ENCODE measurements around the gene SKIC8. TPM values are rescaled to one million over a fixed set of nuclear protein-coding genes. Genes with fewer than 3 reads are reported as not detected.

SKIC8 gene
- total and polyA plus RNA-seq, 2 of the 13 experiments (the other 11 are each of a cell fraction or from before 2014, with no cell fraction given) = 69.5 to 70.6 TPM

- in situ Hi-C loops (cut with HindIII; ENCODE audit: extremely low pct_ligation_motif_present, low pct_unique_long_range_greater_than_20kb) (no loop called here), intact Hi-C loops (cut with micrococcal nuclease; ENCODE audit: unreplicated experiment) (no loop called here)
- FAIRE-seq = no peak
- no peak for DNase-seq (ENCODE audit: low spot score)
- TF ChIP-seq ZNF703 (CRISPR knock-in tag; IDR thresholded peaks at IDR 0.05; ENCODE audit: borderline replicate concordance) = no peak
- ATAC-seq = no peak
- no peaks in the 10 kb centered on the region for H3K79me2 ChIP-seq (ENCODE audit: insufficient read depth, low read length)
- H3K9me3 ChIP-seq (ENCODE audit: low read length) = no peaks in the 10 kb centered on the region
- H3K4me2 ChIP-seq (ENCODE audit: low read depth, low read length) = no peak overlapping the region
- ChIA-PET CTCF (ENCODE audit: low intra/inter-chr PET ratio, low total read pairs) (no interaction called here), POLR2A (no interaction called here)
- H3K9ac ChIP-seq (ENCODE audit: insufficient read depth, low read depth, low read length) = no peak overlapping the region
- no peak overlapping the region for H3K4me3 ChIP-seq (replicated peaks in 1 of 3; ENCODE audit: insufficient read depth in 1 of 3, low read depth in 2 of 3, low read length in 3 of 3)
- no peaks in the 10 kb centered on the region for H3K4me1 ChIP-seq (ENCODE audit: insufficient read depth, low read length)
- no peak overlapping the region for H3K27ac ChIP-seq (ENCODE audit: extremely low read length, insufficient read depth, low read length)
- H3K36me3 ChIP-seq (replicated peaks in 1 of 2; ENCODE audit: control insufficient read depth in 1 of 2, insufficient read depth in 2 of 2, low read length in 2 of 2) = no peaks in the 10 kb centered on the region
- peaks cover 0 to 15% of the 10 kb centered on the region in 2 experiments; a peak in 1 of 5 replicates for H3K27me3 ChIP-seq (ENCODE audit: control insufficient read depth in 1 of 2, insufficient read depth in 2 of 2, low read length in 2 of 2)
- no peaks in the 10 kb centered on the region for H4K20me1 ChIP-seq (ENCODE audit: insufficient read depth, low read length)
- H2AFZ ChIP-seq (ENCODE audit: low read length) = no peak overlapping the region
- no TSS peak for BruUV-seq (replicated peaks)
- 0% methylated on average over 3 of the region's 3 CpGs for WGBS (ENCODE audit: low lambda C conversion rate)
Observed at GRCh38 chr15:78259232-78259631, 40.2 kb downstream of the SKIC8 start.

DNA sequence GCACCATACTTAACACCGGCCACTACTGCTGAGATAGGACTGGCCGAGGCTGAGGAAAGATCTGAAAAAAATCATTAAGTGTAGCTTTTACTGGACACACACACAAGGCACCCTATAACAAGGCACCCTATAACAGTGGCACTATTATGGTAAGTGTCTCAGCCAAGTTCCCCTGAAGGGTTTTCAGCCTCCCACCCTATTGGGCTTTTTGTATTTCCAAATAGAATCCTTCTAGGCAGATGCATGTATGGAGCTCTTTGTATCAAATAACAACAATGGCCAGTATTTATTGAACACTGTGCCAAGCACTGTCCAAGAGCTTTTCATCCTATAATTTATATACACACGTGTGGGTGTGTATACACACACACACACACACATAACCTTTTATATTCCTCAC, 41.7 kb downstream of the SKIC8 start:
- Histone ChIP-seq H3K9me3 (ENCODE audit: low read length) (no peaks in the 10 kb centered on the region), H3K36me3 (replicated peaks in 1 of 2; ENCODE audit: control insufficient read depth in 1 of 2, insufficient read depth in 2 of 2, low read length in 2 of 2) (no peaks in the 10 kb centered on the region), H3K4me1 (ENCODE audit: insufficient read depth, low read length) (no peaks in the 10 kb centered on the region), H4K20me1 (ENCODE audit: insufficient read depth, low read length) (no peaks in the 10 kb centered on the region), H3K27me3 (ENCODE audit: control insufficient read depth in 1 of 2, insufficient read depth in 2 of 2, low read length in 2 of 2) (peaks cover 0 to 14% of the 10 kb centered on the region in 2 experiments; a peak in 1 of 5 replicates), H3K9ac (ENCODE audit: insufficient read depth, low read depth, low read length) (no peak overlapping the region), H3K4me3 (replicated peaks in 1 of 3; ENCODE audit: insufficient read depth in 1 of 3, low read depth in 2 of 3, low read length in 3 of 3) (no peak overlapping the region), H3K79me2 (ENCODE audit: insufficient read depth, low read length) (no peaks in the 10 kb centered on the region), H2AFZ (ENCODE audit: low read length) (no peak overlapping the region), H3K27ac (ENCODE audit: extremely low read length, insufficient read depth, low read length) (no peak overlapping the region), H3K4me2 (ENCODE audit: low read depth, low read length) (no peak overlapping the region)
- 20% methylated on average over 3 of the region's 3 CpGs for WGBS (ENCODE audit: low lambda C conversion rate)
- DNase-seq (ENCODE audit: low spot score) = no peak
- FAIRE-seq = no peak
- no TSS peak for BruUV-seq (replicated peaks)
- no peak for ATAC-seq
- ChIA-PET CTCF (ENCODE audit: low intra/inter-chr PET ratio, low total read pairs) (no interaction called here), POLR2A (no interaction called here)
- intact Hi-C loops (cut with micrococcal nuclease; ENCODE audit: unreplicated experiment) = no loop called here
- in situ Hi-C loops (cut with HindIII; ENCODE audit: extremely low pct_ligation_motif_present, low pct_unique_long_range_greater_than_20kb) = no loop called here
- TF ChIP-seq ZNF292 (CRISPR knock-in tag; IDR thresholded peaks at IDR 0.05; ENCODE audit: borderline replicate concordance, low read depth) (no peak), ZFP90 (CRISPR knock-in tag; IDR thresholded peaks at IDR 0.05; ENCODE audit: borderline replicate concordance) (no peak), ZFYVE20 (CRISPR knock-in tag; IDR thresholded peaks at IDR 0.05; ENCODE audit: borderline replicate concordance, low read depth) (no peak), MIXL1 (CRISPR knock-in tag; IDR thresholded peaks at IDR 0.05) (no peak)
